Activated B cell treated with CpG ODN at 0.5 μM for 24 hours (primary cell): ENCODE data around the gene NUDT11. TPM values are rescaled to one million over a fixed set of nuclear protein-coding genes. Genes with fewer than 3 reads are reported as not detected.
"Not testable (repeated sequence)": the region's sequence is repeated elsewhere in the genome, so short reads cannot be mapped to it uniquely, and the experiment has no call there.

Source experiments
- ATAC-seq: fragments of 200-7000 bp; cut with Tn5 transposase; one replicate; pipeline ENCODE4 v1.10.0; 2021; ENCODE audit warnings: low read depth, mild to moderate bottlenecking, moderate library complexity
- CTCF ChIA-PET: fragments of 350-600 bp; sonication (Branson Sonifier 250); formaldehyde crosslinking; loops from one replicate; lab custom pipeline; 2021; ENCODE audit warnings: antibody characterized with exemption; lab: Charles Lee
- POLR2A ChIA-PET: fragments of 350-600 bp; sonication (Branson Sonifier 250); formaldehyde crosslinking; loops from one replicate; lab custom pipeline; 2021; ENCODE audit warnings: antibody characterized with exemption; lab: Charles Lee
- DNase-seq: peaks from one replicate; pipeline ENCODE4 v3.0.0; 2022
- H3K27ac Mint-ChIP-seq: one replicate; pipeline ENCODE4 v1.8.0; 2020; ENCODE audit warnings: mixed read lengths
- H3K27me3 Mint-ChIP-seq: one replicate; pipeline ENCODE4 v1.8.0; 2021; ENCODE audit warnings: mixed read lengths
- H3K36me3 Mint-ChIP-seq: one replicate; pipeline ENCODE4 v1.8.0; 2021; ENCODE audit warnings: low read depth, mixed read lengths
- H3K4me1 Mint-ChIP-seq: one replicate; pipeline ENCODE4 v1.8.0; 2021; ENCODE audit warnings: mixed read lengths
- H3K4me3 Mint-ChIP-seq: one replicate; pipeline ENCODE4 v1.8.0; 2020; ENCODE audit warnings: mild to moderate bottlenecking, mixed read lengths
- H3K9me3 Mint-ChIP-seq: one replicate; pipeline ENCODE4 v1.8.0; 2020; ENCODE audit warnings: mixed read lengths
- intact Hi-C: fragments of 100-400 bp; cut with micrococcal nuclease; formaldehyde crosslinking; loops from one replicate; pipeline ENCODE4 v1.15.1; 2024
- total RNA-seq: library from RNA; stranded (reverse); gene quantifications from 2 replicates; pipeline ENCODE4 v1.2.3, GENCODE V29; 2022
- TF ChIP-seq, protein P1 (sequence below): fragments of 200-600 bp; IDR thresholded peaks from one replicate; pipeline ENCODE4 v1.8.0; 2022; ENCODE audit warnings: antibody characterized with exemption, mild to moderate bottlenecking

NUDT11 gene
- 0.29 TPM in 1 of 2 replicates, not detected in the other for total RNA-seq

DNA sequence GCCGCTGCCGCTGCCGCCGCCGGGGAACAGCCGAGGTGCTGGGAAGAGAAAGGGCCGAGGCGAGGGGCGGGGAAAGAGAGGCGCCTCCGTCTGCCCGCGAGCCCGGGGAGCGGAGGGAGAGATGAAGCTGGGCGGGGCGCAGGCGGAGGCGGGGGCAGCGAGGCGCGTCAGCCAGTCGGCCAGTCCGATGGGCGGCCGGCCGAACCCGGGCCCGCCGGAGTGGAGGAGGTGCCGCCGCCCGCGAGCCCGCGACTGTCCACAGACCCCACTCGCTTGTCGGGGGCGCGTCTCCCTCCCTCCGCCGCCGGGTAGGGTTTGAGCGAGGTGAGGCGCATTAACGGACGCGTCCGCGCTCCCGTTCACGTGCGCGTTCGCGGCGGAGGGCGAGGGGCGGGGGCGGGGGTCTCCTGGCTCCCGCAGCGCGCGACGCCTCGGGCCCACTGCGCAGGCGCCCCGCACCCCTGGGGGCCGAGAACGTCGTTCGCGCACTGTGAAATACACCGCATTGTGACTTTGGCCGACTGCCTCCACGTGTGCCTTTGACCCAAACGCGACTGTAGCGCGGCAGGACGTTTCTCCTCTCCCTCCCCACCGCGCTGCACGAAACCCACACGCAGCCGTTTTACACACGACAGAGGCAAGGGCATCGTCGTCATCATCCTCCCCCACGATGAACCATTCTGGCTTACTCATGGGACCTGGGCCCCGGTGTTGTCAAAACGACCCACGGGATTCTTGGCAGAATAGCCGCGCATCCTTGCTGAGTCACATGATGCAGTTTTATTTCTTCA lies at the start of gene NUDT11:
Gene NUDT11, minus strand, starts transcription at position 92 of the 791 bp plus-strand sequence. CDS start 148 bp downstream, outside the sequence.
- Mint-ChIP-seq H3K4me3 (peak within 1 kb of the TSS; percentile 84), H3K36me3 (no peaks in the 10 kb centered on the region), H3K4me1 (peaks cover 10% of the 10 kb centered on the region), H3K27ac (no peak within 1 kb of the TSS), H3K9me3 (no peaks in the 10 kb centered on the region), H3K27me3 (peaks cover 12% of the 10 kb centered on the region)
- ATAC-seq, result peak; percentile 64
- DNase-seq, result peak; percentile 21
- TF ChIP-seq, protein P1, sequence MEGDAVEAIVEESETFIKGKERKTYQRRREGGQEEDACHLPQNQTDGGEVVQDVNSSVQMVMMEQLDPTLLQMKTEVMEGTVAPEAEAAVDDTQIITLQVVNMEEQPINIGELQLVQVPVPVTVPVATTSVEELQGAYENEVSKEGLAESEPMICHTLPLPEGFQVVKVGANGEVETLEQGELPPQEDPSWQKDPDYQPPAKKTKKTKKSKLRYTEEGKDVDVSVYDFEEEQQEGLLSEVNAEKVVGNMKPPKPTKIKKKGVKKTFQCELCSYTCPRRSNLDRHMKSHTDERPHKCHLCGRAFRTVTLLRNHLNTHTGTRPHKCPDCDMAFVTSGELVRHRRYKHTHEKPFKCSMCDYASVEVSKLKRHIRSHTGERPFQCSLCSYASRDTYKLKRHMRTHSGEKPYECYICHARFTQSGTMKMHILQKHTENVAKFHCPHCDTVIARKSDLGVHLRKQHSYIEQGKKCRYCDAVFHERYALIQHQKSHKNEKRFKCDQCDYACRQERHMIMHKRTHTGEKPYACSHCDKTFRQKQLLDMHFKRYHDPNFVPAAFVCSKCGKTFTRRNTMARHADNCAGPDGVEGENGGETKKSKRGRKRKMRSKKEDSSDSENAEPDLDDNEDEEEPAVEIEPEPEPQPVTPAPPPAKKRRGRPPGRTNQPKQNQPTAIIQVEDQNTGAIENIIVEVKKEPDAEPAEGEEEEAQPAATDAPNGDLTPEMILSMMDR, result no peak
- ChIA-PET POLR2A (no interaction called here), CTCF (no interaction called here)
- intact Hi-C loops, result no loop called here

DNA sequence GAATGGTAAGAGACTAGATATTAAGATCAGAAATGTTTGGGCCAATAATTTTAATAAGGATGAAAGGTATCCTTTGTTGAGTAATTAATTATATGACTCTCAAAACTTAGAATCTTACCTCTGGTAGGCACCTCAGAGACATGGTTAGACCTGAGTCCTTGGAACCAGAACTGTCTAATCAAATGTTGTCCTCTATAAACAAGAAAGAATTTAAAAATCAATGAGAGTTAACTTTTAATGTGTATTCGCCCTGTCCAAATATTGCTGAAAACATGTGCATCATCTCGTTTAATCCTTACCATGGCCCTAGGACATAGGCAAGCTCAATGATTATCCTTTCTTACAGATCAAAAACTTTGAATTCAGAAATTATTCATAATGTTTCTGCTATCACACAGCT lies 24.0 kb upstream of the NUDT11 start:
- CTCF ChIA-PET, result interaction anchor here (1.1 kb wide), 1 partner anchor 11 kb away, joined by 3 read pairs; no protein-coding TSS in a partner anchor
- POLR2A ChIA-PET, result no interaction called here
- Mint-ChIP-seq H3K36me3 (no peaks in the 10 kb centered on the region), H3K9me3 (no peaks in the 10 kb centered on the region), H3K27me3 (peaks cover 6% of the 10 kb centered on the region), H3K4me3 (no peak overlapping the region), H3K27ac (no peak overlapping the region), H3K4me1 (no peaks in the 10 kb centered on the region)
- no peak for DNase-seq
- intact Hi-C loops, result no loop called here
- TF ChIP-seq, protein P1, result no peak
- ATAC-seq, result no peak

DNA sequence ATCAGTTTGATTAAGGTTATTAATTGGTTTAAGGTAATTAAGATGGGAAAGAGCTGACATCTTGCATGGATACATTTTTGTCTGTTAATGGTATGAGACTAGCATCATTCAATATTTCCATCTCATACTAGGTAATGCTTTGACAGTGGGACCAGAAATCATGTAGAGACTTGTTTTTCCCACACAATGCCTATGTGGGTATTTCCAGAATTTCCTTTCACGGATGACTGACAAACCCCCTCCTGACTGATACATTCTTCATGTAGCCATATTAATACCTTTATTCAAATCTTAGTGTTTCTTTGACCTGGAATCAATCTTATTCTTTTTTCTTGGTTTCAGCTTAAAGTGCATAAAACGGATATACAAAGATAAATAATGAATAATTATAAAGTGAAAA lies 22.7 kb upstream of the NUDT11 start:
- DNase-seq, H3K4me3 Mint-ChIP-seq, H3K9me3 Mint-ChIP-seq, H3K4me1 Mint-ChIP-seq, intact Hi-C loops, H3K36me3 Mint-ChIP-seq, H3K27ac Mint-ChIP-seq, CTCF ChIA-PET, H3K27me3 Mint-ChIP-seq, ATAC-seq, POLR2A ChIA-PET: not testable (repeated sequence)

DNA sequence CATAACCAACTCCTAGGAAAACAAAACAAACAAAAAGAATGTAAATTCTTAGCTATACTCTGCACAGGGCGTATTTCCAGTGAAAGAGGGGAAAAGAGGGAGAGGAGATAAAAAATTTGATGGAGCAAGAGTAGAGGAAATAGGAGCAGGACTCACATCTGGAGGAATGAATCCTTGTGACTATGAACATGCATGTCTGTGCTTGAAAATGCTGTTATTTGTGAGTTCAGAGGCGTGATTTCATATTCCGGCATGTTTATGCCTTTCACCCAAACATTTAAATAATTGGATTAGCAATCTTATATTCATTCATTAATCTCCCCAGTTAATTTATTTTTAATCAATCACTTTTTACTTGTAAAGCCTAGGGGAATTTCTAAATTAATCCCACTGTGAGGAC lies 11.2 kb upstream of the NUDT11 start:
- H3K27ac Mint-ChIP-seq, result no peak overlapping the region
- TF ChIP-seq, protein P1, result no peak
- H3K9me3 Mint-ChIP-seq, result peaks cover 4% of the 10 kb centered on the region
- DNase-seq, result no peak
- no peak for ATAC-seq
- CTCF ChIA-PET, result no interaction called here
- intact Hi-C loops, result no loop called here
- POLR2A ChIA-PET, result no interaction called here
- no peaks in the 10 kb centered on the region for H3K36me3 Mint-ChIP-seq
- H3K4me1 Mint-ChIP-seq, result no peaks in the 10 kb centered on the region
- no peaks in the 10 kb centered on the region for H3K27me3 Mint-ChIP-seq
- no peak overlapping the region for H3K4me3 Mint-ChIP-seq

DNA sequence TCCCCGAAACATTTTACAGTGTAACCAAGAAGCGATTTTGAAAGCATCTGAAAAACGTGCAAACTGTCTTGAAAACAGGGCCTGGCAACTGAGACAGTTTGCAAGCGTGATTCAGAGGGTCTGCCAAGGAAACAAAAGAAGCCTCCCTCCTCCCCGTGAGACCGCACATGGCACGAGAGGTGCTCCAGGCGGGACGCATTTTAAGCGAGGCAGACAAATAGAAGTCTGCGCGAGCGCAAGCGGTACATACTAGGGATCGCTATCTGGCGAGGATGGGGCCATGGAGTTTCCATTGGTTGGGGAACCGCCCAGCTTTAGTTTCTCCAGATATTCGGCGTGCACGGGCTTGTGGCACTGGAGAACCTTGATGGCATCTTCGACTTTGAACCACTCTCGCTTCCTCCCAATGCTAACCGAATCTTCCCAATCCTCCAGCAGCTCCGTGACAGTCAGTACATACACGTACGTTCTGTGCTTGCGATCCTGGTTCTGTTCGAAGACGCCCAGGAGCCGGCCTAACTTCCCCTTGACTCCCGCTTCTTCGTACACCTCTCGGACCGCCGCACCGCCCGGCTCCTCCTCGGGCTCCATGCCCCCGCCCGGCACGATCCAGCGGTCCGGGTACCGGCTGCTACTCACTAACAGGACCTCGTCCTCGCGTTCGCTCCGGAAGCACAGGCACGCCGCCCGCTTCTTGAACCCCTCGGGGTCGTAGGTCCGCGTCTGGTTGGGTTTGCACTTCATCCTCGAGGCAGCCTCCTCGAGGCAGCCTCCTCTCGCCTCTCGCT lies 497 bp downstream of the NUDT11 start:
- H3K27ac Mint-ChIP-seq, H3K4me1 Mint-ChIP-seq, H3K9me3 Mint-ChIP-seq, ATAC-seq, CTCF ChIA-PET, H3K36me3 Mint-ChIP-seq, DNase-seq, POLR2A ChIA-PET, intact Hi-C loops: not testable (repeated sequence)
- Mint-ChIP-seq H3K27me3 (peaks cover 12% of the 10 kb centered on the region), H3K4me3 (peak overlapping the region; percentile 84)

DNA sequence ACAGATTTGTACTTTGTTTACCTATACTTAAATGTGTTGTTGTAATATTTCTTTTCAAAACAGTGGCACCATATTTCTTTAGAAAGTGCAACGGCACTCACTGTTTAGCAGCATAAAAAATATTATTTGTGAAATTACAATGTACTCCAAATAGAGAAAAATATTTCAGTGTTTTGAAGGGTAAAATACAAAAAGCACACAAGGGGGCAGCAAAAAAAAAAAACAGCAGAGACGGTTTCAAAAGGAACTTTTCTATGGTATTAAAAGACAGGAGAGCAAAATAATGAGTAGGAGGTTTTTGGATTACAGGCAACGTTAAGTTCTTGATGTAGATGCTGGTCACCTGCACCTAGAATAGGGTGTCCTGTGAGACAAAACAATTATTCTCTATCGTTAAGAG lies 2.0 kb downstream of the NUDT11 start:
- intact Hi-C loops, result no loop called here
- H3K9me3 Mint-ChIP-seq, result no peaks in the 10 kb centered on the region
- peak overlapping the region; percentile 35 for H3K27ac Mint-ChIP-seq
- ChIA-PET CTCF (no interaction called here), POLR2A (no interaction called here)
- H3K4me3 Mint-ChIP-seq, result no peak overlapping the region
- no peaks in the 10 kb centered on the region for H3K36me3 Mint-ChIP-seq
- DNase-seq, result no peak
- peaks cover 12% of the 10 kb centered on the region for H3K27me3 Mint-ChIP-seq
- ATAC-seq, result no peak
- TF ChIP-seq, protein P1, result no peak
- peaks cover 10% of the 10 kb centered on the region for H3K4me1 Mint-ChIP-seq
